ENCODE measurements around the gene ETV2. TPM values are rescaled to one million over a fixed set of nuclear protein-coding genes. Genes with fewer than 3 reads are reported as not detected.
"Not testable (repeated sequence)": the region's sequence is repeated elsewhere in the genome, so short reads cannot be mapped to it uniquely, and the experiment has no call there.

Gene ETV2
- polyA plus RNA-seq, 1 donor: 2.4 TPM

GRCh38 chr19:35628565-35629331, 12.8 kb upstream of the ETV2 start, which contains the start of gene RBM42:
Gene RBM42 (plus strand): TSS chr19:35629036. CDS start chr19:35629154, 118 bp downstream.
- DNase-seq (ENCODE audit: low read depth): peak; percentile 98

- DNase-seq (ENCODE audit: low read depth): no peak
Measured at GRCh38 chr19:35629332-35629633, 12.3 kb upstream of the ETV2 start.

GRCh38 chr19:35633727-35634440, 7.7 kb upstream of the ETV2 start:
- DNase-seq (ENCODE audit: low read depth): no peak

- DNase-seq (ENCODE audit: low read depth): no peak
Measured at GRCh38 chr19:35636651-35637050, 4.9 kb upstream of the ETV2 start.

GRCh38 chr19:35637165-35637564, 4.4 kb upstream of the ETV2 start:
- no peak for DNase-seq (ENCODE audit: low read depth)

GRCh38 chr19:35639321-35639639, 2.3 kb upstream of the ETV2 start:
- DNase-seq (ENCODE audit: low read depth): no peak

GRCh38 chr19:35639863-35640262, 1.7 kb upstream of the ETV2 start:
- DNase-seq (ENCODE audit: low read depth): no peak

GRCh38 chr19:35642312-35642711, 767 bp downstream of the ETV2 start:
- no peak for DNase-seq (ENCODE audit: low read depth)

- no peak for DNase-seq (ENCODE audit: low read depth)
Measured at GRCh38 chr19:35642798-35643254, 1.3 kb downstream of the ETV2 start.

GRCh38 chr19:35643255-35644205, 2.0 kb downstream of the ETV2 start:
- no peak for DNase-seq (ENCODE audit: low read depth)

GRCh38 chr19:35644206-35644986, 2.9 kb downstream of the ETV2 start:
- DNase-seq (ENCODE audit: low read depth): peak; percentile 84

GRCh38 chr19:35644987-35645679, 3.6 kb downstream of the ETV2 start:
- no peak for DNase-seq (ENCODE audit: low read depth)

- DNase-seq (ENCODE audit: low read depth): no peak
Measured at GRCh38 chr19:35645680-35646511, 4.4 kb downstream of the ETV2 start.

GRCh38 chr19:35648017-35648961, 6.7 kb downstream of the ETV2 start, which contains the start of gene COX6B1:
Gene COX6B1 (plus strand): TSS chr19:35648323. CDS start chr19:35651244, 2,921 bp downstream.
- peak; percentile 97 for DNase-seq (ENCODE audit: low read depth)

GRCh38 chr19:35650581-35650980, 9.0 kb downstream of the ETV2 start:
- no peak for DNase-seq (ENCODE audit: low read depth)

- not testable (repeated sequence) for DNase-seq (ENCODE audit: low read depth)
Measured at GRCh38 chr19:35654828-35655227, 13.3 kb downstream of the ETV2 start.

- no peak for DNase-seq (ENCODE audit: low read depth)
Measured at GRCh38 chr19:35655600-35655999, 14.1 kb downstream of the ETV2 start.

GRCh38 chr19:35656700-35657099, 15.2 kb downstream of the ETV2 start:
- no peak for DNase-seq (ENCODE audit: low read depth)
